Activated naive CD8-positive, alpha-beta T cell treated with anti-CD3 and anti-CD28 coated beads, Interleukin-2, amount 50 U/mL, for 16 hours (primary cell): ENCODE results near the gene BTC.
"Not testable (repeated sequence)": the region's sequence is repeated elsewhere in the genome, so short reads cannot be mapped to it uniquely, and the experiment has no call there.

Experiments used
- DNase-seq: peaks from one replicate; pipeline ENCODE4 v3.0.0-alpha.2; 2020; ENCODE audit warnings: low read depth, low spot score

The BTC gene, protein sequence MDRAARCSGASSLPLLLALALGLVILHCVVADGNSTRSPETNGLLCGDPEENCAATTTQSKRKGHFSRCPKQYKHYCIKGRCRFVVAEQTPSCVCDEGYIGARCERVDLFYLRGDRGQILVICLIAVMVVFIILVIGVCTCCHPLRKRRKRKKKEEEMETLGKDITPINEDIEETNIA

GRCh38 chr4:74794382-74795010 is at the start of gene BTC:
TSS of gene BTC (minus strand) at chr4:74794523. CDS start at chr4:74794325, 198 bp downstream.
- no peak for DNase-seq

- no peak for DNase-seq
Measured at GRCh38 chr4:74840936-74841509, 46.7 kb upstream of the BTC start.

DNA sequence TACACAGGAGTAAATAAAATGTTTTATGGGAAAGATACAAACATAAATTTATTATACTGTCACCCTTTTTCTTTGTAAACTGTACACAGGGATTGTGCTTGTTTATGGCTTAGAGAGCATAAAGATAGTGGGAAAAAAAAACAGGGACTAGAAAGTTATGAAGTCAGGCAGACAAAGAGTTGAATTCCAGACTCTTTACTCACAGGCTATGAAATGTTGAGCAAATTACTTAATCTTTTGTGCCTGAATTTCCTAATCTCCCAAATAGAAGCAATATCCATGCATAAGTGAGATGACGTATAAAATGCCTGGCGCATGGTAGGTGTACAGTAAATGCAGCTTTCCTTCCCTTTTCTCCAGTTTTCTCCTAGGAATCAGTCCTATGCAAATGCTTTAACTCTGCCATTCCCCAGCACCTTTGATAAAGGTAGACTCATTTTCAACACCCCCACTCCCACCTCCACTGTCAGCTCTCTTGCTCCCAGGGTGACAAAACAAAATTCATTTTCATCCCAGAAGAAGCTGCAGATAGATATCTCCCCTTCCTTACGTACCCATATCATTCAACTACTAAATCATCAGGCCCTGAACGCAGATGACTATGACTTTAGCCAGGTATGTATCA is 44.5 kb upstream of the BTC start:
- no peak for DNase-seq

DNA sequence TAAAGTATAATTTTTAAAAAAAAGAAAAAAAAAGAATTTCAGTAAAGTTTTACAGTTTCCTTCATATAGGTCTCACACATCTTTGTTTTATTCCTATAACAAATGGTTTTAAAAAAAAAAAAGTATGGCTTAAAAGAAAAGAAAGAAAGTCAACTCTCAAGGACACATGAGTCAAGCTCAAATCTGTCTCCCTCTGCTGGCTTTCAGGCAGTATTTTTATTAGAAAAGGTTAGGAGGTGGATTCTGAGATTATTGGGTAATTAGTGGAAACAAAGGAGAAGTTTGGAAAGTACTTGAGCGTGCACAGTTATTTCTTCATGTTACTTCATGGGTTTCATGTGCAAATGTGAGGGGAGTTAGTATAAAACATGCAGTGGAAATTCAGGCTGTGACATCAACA is 36.6 kb upstream of the BTC start:
- no peak for DNase-seq

- no peak for DNase-seq
Measured at GRCh38 chr4:74823194-74823593, 28.9 kb upstream of the BTC start.

GRCh38 chr4:74822603-74823002 is 28.3 kb upstream of the BTC start:
- no peak for DNase-seq

GRCh38 chr4:74821541-74821940 is 27.2 kb upstream of the BTC start:
- no peak for DNase-seq

GRCh38 chr4:74814052-74814451 is 19.7 kb upstream of the BTC start:
- no peak for DNase-seq

GRCh38 chr4:74812056-74812455 is 17.7 kb upstream of the BTC start:
- DNase-seq = not testable (repeated sequence)

- no peak for DNase-seq
Measured at GRCh38 chr4:74805601-74806000, 11.3 kb upstream of the BTC start.

GRCh38 chr4:74800310-74800709 is 6.0 kb upstream of the BTC start:
- DNase-seq = no peak

DNA sequence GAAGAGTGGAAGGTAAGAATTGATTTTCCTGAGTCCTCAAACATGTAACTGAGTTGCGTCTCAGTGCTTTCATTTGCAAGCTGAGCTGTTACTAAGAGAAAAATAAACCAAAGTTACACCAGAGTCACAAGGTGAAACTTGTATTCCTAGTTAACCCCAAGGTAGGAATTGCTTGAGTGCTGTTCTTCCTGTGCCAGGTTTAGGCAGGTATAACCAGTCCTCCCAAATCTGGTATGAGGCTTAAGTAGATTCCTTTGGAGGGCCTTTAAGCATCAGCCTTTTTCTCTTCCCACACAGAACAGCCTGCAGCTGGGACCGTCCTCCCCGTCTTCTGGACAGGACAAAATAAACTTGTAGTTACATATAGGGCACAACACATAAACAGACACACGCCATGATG is 2.3 kb upstream of the BTC start:
- DNase-seq = no peak

DNA sequence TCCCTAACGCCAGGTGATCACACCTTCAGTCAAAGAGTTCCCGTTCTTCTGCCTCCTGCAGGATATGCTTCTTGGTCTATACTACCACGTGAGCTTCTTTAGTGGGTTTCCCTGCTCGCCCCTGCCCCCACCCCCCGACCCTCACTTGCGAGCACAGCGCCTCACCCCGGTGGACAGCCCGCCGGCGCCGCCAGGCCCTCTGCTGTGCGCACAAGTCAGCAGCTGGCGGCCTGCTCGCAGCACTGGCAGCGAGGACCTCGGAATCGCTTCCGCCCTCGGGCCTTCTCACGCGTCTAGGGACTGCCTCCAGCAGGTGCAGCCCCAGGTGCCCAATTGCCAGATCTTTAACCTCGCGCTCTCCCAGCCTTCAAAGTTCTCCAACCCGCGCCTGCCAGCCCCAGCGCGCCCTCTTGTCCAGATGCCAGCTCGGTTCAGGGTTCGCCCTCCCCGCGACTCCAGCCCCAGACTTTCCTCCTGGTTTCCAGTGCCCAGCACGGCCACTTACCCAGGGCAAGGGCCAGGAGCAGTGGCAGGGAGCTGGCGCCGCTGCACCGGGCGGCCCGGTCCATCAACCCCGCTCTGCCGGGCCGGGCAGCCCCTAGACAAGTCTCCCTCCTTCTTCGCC is 454 bp downstream of the BTC start:
- DNase-seq = no peak

DNA sequence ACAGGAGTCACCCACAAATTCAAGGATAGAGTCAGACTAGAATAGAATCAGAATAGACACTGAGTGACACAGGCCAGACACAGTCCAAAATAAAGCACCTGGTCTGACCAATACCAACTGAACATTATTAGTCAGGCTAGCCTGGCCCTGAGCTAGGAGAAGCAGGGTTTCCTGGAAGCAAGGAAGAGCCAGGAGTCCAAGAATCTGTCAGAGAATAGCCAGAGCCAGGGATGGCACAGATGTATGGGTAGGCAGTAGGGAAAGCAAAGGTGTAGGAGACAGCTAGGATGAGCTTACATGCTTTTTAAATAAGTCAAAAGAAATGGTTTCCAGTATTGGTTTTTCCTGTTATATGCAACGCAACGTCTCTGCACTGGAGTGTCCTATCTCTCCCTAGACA is 3.7 kb downstream of the BTC start:
- no peak for DNase-seq

- DNase-seq = no peak
Measured at GRCh38 chr4:74789518-74789917, 4.8 kb downstream of the BTC start.

DNA sequence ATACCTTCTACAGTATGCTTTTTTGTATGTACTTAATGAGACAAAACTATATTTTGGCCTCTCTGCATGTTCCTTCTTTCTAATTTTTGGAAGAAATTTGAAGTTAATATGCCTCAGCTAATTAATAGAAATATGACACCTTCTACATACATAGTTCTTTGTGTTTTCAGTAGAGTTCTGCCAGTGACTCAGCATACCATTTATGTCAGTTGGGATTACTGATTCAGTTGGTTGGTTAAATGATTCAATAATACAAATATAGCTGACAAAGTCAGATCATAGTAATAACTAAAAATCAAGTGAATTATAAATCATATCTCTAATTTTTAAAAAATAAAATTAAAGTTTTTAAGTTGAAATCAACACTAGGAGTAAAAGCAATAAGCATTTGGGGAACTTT is 16.8 kb downstream of the BTC start:
- DNase-seq = no peak

- no peak for DNase-seq
Measured at GRCh38 chr4:74772783-74773182, 21.5 kb downstream of the BTC start.

DNA sequence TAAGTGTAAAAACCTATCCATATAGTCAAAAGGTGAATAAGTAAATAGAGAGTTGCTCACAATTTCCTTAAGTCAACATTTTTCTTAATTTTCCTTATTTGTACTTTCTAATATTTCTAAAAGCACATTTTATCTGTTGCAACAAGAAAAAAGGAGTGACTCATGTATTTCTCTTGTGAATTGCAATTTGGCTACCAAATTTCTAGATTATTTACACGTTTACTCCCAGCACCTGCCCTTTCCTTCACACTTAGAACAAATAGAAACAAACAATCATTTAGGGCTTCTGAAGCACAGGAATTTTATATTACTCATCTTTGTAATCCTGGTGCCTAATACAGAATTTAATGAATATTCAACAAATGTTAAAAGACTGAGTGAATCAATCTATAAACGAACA is 22.2 kb downstream of the BTC start:
- DNase-seq = no peak

DNA sequence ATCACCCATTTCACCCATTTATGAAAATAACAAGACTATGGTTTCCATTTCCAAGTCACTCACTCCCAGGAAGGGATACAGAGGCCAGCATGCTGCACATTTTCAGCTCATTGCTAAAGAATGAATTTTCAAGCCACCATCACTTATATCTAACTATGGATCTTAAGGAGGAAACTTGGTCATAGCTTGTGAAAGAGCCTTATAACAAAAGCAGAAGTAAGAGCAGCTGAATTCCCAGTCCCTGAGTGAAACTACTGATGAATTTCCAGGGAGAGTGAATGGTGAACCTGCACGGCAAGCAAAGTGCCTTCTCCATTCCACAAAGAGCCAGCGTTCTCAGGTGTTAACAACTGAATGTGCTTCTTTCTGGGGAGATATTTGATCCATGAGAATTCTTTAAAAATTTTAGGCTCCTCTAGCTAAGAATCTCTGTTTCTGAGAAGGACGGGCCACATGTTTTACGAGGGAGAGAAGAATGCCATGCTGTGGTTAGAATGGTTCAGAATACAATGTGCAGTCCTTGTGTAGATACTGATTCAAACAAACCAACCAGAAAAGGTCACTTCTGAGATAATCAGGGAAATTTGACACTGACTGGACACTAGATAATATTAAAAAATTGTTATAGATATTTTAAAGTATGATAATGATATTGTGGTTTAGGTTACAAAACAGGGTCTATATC is 24.0 kb downstream of the BTC start:
- DNase-seq = no peak

GRCh38 chr4:74768857-74769525 is 25.3 kb downstream of the BTC start:
- DNase-seq = no peak

- DNase-seq = no peak
Measured at GRCh38 chr4:74764119-74764518, 30.2 kb downstream of the BTC start.
